Measurements from ENCODE around the gene PHKB. TPM values are rescaled to one million over a fixed set of nuclear protein-coding genes. Genes with fewer than 3 reads are reported as not detected.

Gene PHKB
- polyA plus RNA-seq, 1 donor = 73.3 TPM

DNA sequence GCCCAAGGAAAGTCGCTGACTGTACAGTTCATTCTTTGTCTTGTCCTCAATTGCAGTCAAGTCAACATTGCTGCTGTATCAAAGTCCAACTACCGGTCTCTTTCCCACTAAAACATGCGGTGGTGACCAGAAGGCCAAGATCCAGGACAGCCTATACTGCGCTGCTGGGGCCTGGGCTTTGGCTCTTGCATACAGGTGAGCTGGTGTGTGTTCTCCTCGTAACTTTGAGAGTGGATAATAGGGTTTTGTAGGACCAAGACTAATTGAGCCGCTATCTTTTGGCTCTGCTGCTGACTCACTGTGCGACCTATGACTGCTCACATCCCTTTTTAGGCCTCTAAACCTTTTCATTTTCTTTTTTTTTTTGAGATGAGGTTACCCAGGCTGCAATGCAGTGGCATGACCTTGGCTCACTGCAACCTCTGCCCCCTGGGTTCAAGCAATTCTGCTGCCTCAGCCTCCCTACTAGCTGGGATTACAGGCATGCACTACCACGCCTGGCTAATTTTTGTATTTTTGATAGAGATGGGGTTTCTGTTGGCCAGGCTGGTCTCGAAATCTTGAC, 38.7 kb downstream of the PHKB start:
- Histone ChIP-seq H3K4me3 (ENCODE audit: low read length) (no peak overlapping the region), H3K36me3 (ENCODE audit: control insufficient read depth, insufficient read depth, low read length) (peaks cover 35% of the 10 kb centered on the region), H3K4me1 (ENCODE audit: control insufficient read depth, insufficient read depth, low read length) (no peaks in the 10 kb centered on the region), H3K27me3 (ENCODE audit: control insufficient read depth, insufficient read depth, low read length) (no peaks in the 10 kb centered on the region), H3K27ac (ENCODE audit: low read length) (no peak overlapping the region), H3K9me3 (ENCODE audit: control insufficient read depth, low read depth, low read length) (no peaks in the 10 kb centered on the region)
- WGBS (ENCODE audit: insufficient coverage, low lambda C conversion rate) = 100% methylated on average over 1 of the region's 9 CpGs
- DNase-seq = peak in 1 of 2 donors; percentile 29

DNA sequence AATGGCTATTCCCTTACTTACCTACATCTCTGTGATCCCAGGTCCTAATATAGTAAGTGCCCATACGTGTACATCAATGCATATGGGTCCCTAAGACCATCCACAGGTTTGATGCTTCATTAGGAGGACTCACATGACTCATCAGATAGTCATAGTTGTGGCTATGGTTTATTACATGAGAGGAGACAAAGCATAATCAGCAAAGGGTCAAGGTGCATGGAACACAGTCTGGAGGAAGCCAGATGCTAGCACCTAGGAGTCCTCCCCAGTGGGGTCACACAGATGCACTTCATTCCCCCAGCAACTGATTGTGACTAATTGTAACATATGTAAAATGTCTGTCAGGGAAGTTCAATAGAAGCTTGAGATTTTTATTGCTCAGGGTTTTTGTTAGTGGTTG, 42.8 kb downstream of the PHKB start:
- Histone ChIP-seq H3K4me3 (ENCODE audit: low read length) (no peak overlapping the region), H3K27me3 (ENCODE audit: control insufficient read depth, insufficient read depth, low read length) (no peaks in the 10 kb centered on the region), H3K27ac (ENCODE audit: low read length) (no peak overlapping the region), H3K36me3 (ENCODE audit: control insufficient read depth, insufficient read depth, low read length) (peaks cover 42% of the 10 kb centered on the region), H3K4me1 (ENCODE audit: control insufficient read depth, insufficient read depth, low read length) (no peaks in the 10 kb centered on the region), H3K9me3 (ENCODE audit: control insufficient read depth, low read depth, low read length) (no peaks in the 10 kb centered on the region)
- DNase-seq = peak; percentile 29 to 71
- no CpG with 5 or more reads among the region's 1 CpG for WGBS (ENCODE audit: insufficient coverage, low lambda C conversion rate)

- Histone ChIP-seq H3K4me3 (ENCODE audit: low read length) (no peak overlapping the region), H3K4me1 (ENCODE audit: control insufficient read depth, insufficient read depth, low read length) (no peaks in the 10 kb centered on the region), H3K9me3 (ENCODE audit: control insufficient read depth, low read depth, low read length) (no peaks in the 10 kb centered on the region), H3K27ac (ENCODE audit: low read length) (no peak overlapping the region), H3K27me3 (ENCODE audit: control insufficient read depth, insufficient read depth, low read length) (no peaks in the 10 kb centered on the region), H3K36me3 (ENCODE audit: control insufficient read depth, insufficient read depth, low read length) (peaks cover 39% of the 10 kb centered on the region)
- no peak for DNase-seq
- WGBS (ENCODE audit: insufficient coverage, low lambda C conversion rate) = no CpG with 5 or more reads among the region's 7 CpGs
These were observed 43.5 kb downstream of the PHKB start for GRCh38 chr16:47504599-47504998.

DNA sequence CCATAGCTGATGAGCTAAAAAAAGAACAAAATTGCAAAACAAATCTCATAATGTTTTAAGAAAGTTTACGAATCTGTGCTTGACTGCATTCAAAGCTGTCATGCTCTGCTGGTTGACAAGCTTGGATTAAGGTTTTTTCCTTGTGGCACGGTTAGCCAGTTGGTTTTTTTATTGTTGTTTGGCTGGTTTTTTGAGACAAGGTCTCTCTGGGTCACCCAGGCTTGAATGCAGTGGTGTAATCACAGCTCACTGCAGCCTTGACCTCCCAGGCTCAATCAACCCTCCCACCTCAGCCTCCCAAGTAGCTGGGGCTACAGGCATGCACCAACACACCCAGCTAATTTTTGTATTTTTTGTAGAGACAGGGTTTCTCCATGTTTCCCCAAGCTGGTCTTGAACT, 45.7 kb downstream of the PHKB start:
- Histone ChIP-seq H3K4me3 (ENCODE audit: low read length) (no peak overlapping the region), H3K27ac (ENCODE audit: low read length) (no peak overlapping the region), H3K36me3 (ENCODE audit: control insufficient read depth, insufficient read depth, low read length) (peaks cover 37% of the 10 kb centered on the region), H3K27me3 (ENCODE audit: control insufficient read depth, insufficient read depth, low read length) (no peaks in the 10 kb centered on the region), H3K4me1 (ENCODE audit: control insufficient read depth, insufficient read depth, low read length) (no peaks in the 10 kb centered on the region), H3K9me3 (ENCODE audit: control insufficient read depth, low read depth, low read length) (no peaks in the 10 kb centered on the region)
- WGBS (ENCODE audit: insufficient coverage, low lambda C conversion rate) = 100% methylated on average over 1 of the region's 2 CpGs
- DNase-seq = no peak

GRCh38 chr16:47507701-47508100, 46.6 kb downstream of the PHKB start:
- WGBS (ENCODE audit: insufficient coverage, low lambda C conversion rate) = no CpG with 5 or more reads among the region's 1 CpG

DNA sequence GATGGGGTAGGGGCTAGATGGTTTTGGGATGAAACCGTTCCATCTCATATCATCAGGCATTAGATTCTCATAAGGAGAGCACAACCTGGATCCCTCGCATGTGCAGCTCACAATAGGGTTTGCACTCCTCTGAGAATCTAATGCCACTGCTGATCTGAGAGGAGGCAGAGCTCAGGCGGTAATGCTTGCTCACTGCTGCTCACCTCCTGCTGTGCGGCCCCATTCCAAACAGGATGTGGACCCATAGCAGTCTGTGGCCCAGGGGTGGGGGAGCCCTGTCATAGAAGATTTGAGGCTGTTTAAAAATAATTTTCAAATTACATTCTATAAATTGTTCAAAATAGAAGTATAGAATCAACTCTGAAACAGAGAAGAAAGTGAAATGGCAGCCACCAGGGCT, 50.8 kb downstream of the PHKB start:
- Histone ChIP-seq H3K36me3 (ENCODE audit: control insufficient read depth, insufficient read depth, low read length) (peaks cover 39% of the 10 kb centered on the region), H3K4me1 (ENCODE audit: control insufficient read depth, insufficient read depth, low read length) (no peaks in the 10 kb centered on the region), H3K27me3 (ENCODE audit: control insufficient read depth, insufficient read depth, low read length) (no peaks in the 10 kb centered on the region), H3K9me3 (ENCODE audit: control insufficient read depth, low read depth, low read length) (no peaks in the 10 kb centered on the region), H3K4me3 (ENCODE audit: low read length) (no peak overlapping the region), H3K27ac (ENCODE audit: low read length) (no peak overlapping the region)
- no CpG with 5 or more reads among the region's 4 CpGs for WGBS (ENCODE audit: insufficient coverage, low lambda C conversion rate)
- DNase-seq = no peak

More at GRCh38 chr16:47507701-47508100, 46.6 kb downstream of the PHKB start:
- no peak overlapping the region for H3K4me3 ChIP-seq (ENCODE audit: low read length)
- no peaks in the 10 kb centered on the region for H3K27me3 ChIP-seq (ENCODE audit: control insufficient read depth, insufficient read depth, low read length)
- H3K27ac ChIP-seq (ENCODE audit: low read length) = no peak overlapping the region
- no peaks in the 10 kb centered on the region for H3K9me3 ChIP-seq (ENCODE audit: control insufficient read depth, low read depth, low read length)
- no peaks in the 10 kb centered on the region for H3K4me1 ChIP-seq (ENCODE audit: control insufficient read depth, insufficient read depth, low read length)
- peaks cover 42% of the 10 kb centered on the region for H3K36me3 ChIP-seq (ENCODE audit: control insufficient read depth, insufficient read depth, low read length)
- no peak for DNase-seq

GRCh38 chr16:47519037-47519436, 57.9 kb downstream of the PHKB start:
- Histone ChIP-seq H3K9me3 (ENCODE audit: control insufficient read depth, low read depth, low read length) (no peaks in the 10 kb centered on the region), H3K36me3 (ENCODE audit: control insufficient read depth, insufficient read depth, low read length) (peaks cover 27% of the 10 kb centered on the region), H3K27me3 (ENCODE audit: control insufficient read depth, insufficient read depth, low read length) (no peaks in the 10 kb centered on the region), H3K4me3 (ENCODE audit: low read length) (no peak overlapping the region), H3K27ac (ENCODE audit: low read length) (no peak overlapping the region), H3K4me1 (ENCODE audit: control insufficient read depth, insufficient read depth, low read length) (no peaks in the 10 kb centered on the region)
- DNase-seq = no peak

DNA sequence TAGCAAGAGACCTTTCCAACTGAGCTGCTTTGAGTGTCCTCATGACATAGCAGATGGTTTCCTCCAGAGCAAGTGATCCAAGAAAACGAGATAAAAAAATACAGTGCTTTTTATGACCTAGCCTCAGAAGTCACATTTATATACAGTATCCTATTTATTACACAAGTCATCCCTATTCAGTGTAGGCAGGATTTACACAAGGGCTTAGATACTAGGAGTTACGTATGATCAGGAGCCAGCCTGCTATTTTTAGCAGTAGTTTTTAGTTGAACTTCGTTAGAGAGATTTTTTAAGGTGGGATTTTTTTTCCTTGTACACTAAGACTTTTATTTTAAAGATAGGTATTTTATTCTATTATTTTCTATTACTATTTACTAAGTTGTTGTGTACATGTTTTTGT, 58.4 kb downstream of the PHKB start:
- no peak overlapping the region for H3K4me3 ChIP-seq (ENCODE audit: low read length)
- DNase-seq = no peak
- H3K27me3 ChIP-seq (ENCODE audit: control insufficient read depth, insufficient read depth, low read length) = no peaks in the 10 kb centered on the region
- no peak overlapping the region for H3K27ac ChIP-seq (ENCODE audit: low read length)
- WGBS (ENCODE audit: insufficient coverage, low lambda C conversion rate) = 80% methylated on average over 1 of the region's 3 CpGs
- no peaks in the 10 kb centered on the region for H3K4me1 ChIP-seq (ENCODE audit: control insufficient read depth, insufficient read depth, low read length)
- peaks cover 22% of the 10 kb centered on the region for H3K36me3 ChIP-seq (ENCODE audit: control insufficient read depth, insufficient read depth, low read length)
- H3K9me3 ChIP-seq (ENCODE audit: control insufficient read depth, low read depth, low read length) = no peaks in the 10 kb centered on the region

GRCh38 chr16:47519996-47520679, 59.0 kb downstream of the PHKB start:
- no peak for DNase-seq
- Histone ChIP-seq H3K9me3 (ENCODE audit: control insufficient read depth, low read depth, low read length) (no peaks in the 10 kb centered on the region), H3K27ac (ENCODE audit: low read length) (no peak overlapping the region), H3K36me3 (ENCODE audit: control insufficient read depth, insufficient read depth, low read length) (peaks cover 21% of the 10 kb centered on the region), H3K4me1 (ENCODE audit: control insufficient read depth, insufficient read depth, low read length) (no peaks in the 10 kb centered on the region), H3K27me3 (ENCODE audit: control insufficient read depth, insufficient read depth, low read length) (no peaks in the 10 kb centered on the region), H3K4me3 (ENCODE audit: low read length) (no peak overlapping the region)
- WGBS (ENCODE audit: insufficient coverage, low lambda C conversion rate) = no CpG with 5 or more reads among the region's 2 CpGs

- no peaks in the 10 kb centered on the region for H3K4me1 ChIP-seq (ENCODE audit: control insufficient read depth, insufficient read depth, low read length)
- H3K27me3 ChIP-seq (ENCODE audit: control insufficient read depth, insufficient read depth, low read length) = no peaks in the 10 kb centered on the region
- WGBS (ENCODE audit: insufficient coverage, low lambda C conversion rate) = no CpG with 5 or more reads among the region's 2 CpGs
- H3K9me3 ChIP-seq (ENCODE audit: control insufficient read depth, low read depth, low read length) = no peaks in the 10 kb centered on the region
- H3K36me3 ChIP-seq (ENCODE audit: control insufficient read depth, insufficient read depth, low read length) = peaks cover 14% of the 10 kb centered on the region
- H3K27ac ChIP-seq (ENCODE audit: low read length) = no peak overlapping the region
- DNase-seq = no peak
- H3K4me3 ChIP-seq (ENCODE audit: low read length) = no peak overlapping the region
These were observed 62.3 kb downstream of the PHKB start for GRCh38 chr16:47523342-47524006.

Measured in large intestine (tissue), 3 donors.